Left lung (tissue), 10 donors: ENCODE results near the gene GRIA4. TPM values are rescaled to one million over a fixed set of nuclear protein-coding genes. Genes with fewer than 3 reads are reported as not detected.

Experiments used
- ATAC-seq: fragments of 200-7000 bp; cut with Tn5 transposase; one replicate; pipeline ENCODE4 v1.9.1; 2020; ENCODE audit warnings: moderate library complexity
- DNase-seq, 4 donors: peaks; one replicate each; pipeline ENCODE4 v3.0.0-alpha.2; 2013 to 2020
- H3K27ac ChIP-seq, 2 donors: fragments of 200-600 bp; sonication (generic) in 1 of 2; one replicate each; pipeline versions ENCODE4 v1.5.0 to v1.8.0; 2020 to 2021
- H3K27me3 ChIP-seq, 2 donors: fragments of 200-600 bp; sonication (generic) in 1 of 2; one replicate each; pipeline versions ENCODE4 v1.5.0 to v1.8.0; 2020 to 2021
- H3K36me3 ChIP-seq, 2 donors: fragments of 200-600 bp; sonication (generic) in 1 of 2; one replicate each; pipeline versions ENCODE4 v1.5.0 to v1.8.0; 2020 to 2021
- H3K4me1 ChIP-seq, 2 donors: fragments of 200-600 bp; one replicate each; pipeline ENCODE4 v1.8.0; 2021
- H3K4me3 ChIP-seq, 2 donors: fragments of 200-600 bp; sonication (generic) in 1 of 2; one replicate each; pipeline versions ENCODE4 v1.5.0 to v1.8.0; 2020 to 2021; ENCODE audit warnings: mild to moderate bottlenecking in 1 of 2
- H3K9me3 ChIP-seq, 2 donors: fragments of 200-600 bp; sonication (generic) in 1 of 2; one replicate each; pipeline versions ENCODE4 v1.5.0 to v1.8.0; 2020 to 2021
- intact Hi-C, 2 donors: fragments of 100-400 bp; cut with DNase I; formaldehyde crosslinking; loops; one replicate each; pipeline versions ENCODE4 v1.11.2 to v1.14.2; 2022
- polyA plus RNA-seq, 6 donors: library from polyadenylated mRNA; unstranded; fragments of 120-200 nt; gene quantifications; one replicate each; pipeline ENCODE4 v1.2.1, GENCODE V29; 2013; ENCODE audit not compliant: insufficient read length in 6 of 6
- total RNA-seq, 2 donors: library from RNA; stranded (reverse); fragmentation: NEBNext Ultra II Directional; extraction: Animal tissue kit (Norgen Biotek cat#: 25700); gene quantifications; one replicate each; pipeline ENCODE4 v1.2.1, GENCODE V29; 2021
- TF ChIP-seq, protein P1 (sequence below), 2 donors: fragments of 200-600 bp; sonication (generic) in 1 of 2; IDR thresholded peaks; one replicate each; pipeline versions ENCODE4 v1.5.0 to v1.8.0; 2021; ENCODE audit warnings: antibody characterized with exemption in 2 of 2
- donor health status: DM: no; HTN: yes; CAD: no.
- donor health status: DM: no; HTN: no; CAD: no.

Gene GRIA4
- total and polyA plus RNA-seq, 8 donors = 0.27 to 0.98 (median 0.63) TPM; not detected in 2

- Histone ChIP-seq H3K4me3 (no peak overlapping the region), H3K27ac (no peak overlapping the region), H3K36me3 (no peaks in the 10 kb centered on the region), H3K4me1 (no peaks in the 10 kb centered on the region), H3K9me3 (peaks cover 0 to 2% of the 10 kb centered on the region in 2 donors), H3K27me3 (no peaks in the 10 kb centered on the region)
- intact Hi-C loops = no loop called here
- TF ChIP-seq, protein P1, sequence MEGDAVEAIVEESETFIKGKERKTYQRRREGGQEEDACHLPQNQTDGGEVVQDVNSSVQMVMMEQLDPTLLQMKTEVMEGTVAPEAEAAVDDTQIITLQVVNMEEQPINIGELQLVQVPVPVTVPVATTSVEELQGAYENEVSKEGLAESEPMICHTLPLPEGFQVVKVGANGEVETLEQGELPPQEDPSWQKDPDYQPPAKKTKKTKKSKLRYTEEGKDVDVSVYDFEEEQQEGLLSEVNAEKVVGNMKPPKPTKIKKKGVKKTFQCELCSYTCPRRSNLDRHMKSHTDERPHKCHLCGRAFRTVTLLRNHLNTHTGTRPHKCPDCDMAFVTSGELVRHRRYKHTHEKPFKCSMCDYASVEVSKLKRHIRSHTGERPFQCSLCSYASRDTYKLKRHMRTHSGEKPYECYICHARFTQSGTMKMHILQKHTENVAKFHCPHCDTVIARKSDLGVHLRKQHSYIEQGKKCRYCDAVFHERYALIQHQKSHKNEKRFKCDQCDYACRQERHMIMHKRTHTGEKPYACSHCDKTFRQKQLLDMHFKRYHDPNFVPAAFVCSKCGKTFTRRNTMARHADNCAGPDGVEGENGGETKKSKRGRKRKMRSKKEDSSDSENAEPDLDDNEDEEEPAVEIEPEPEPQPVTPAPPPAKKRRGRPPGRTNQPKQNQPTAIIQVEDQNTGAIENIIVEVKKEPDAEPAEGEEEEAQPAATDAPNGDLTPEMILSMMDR (IDR thresholded peaks at IDR 0.05) = no peak
- ATAC-seq (no peak), DNase-seq (no peak)
Observed at GRCh38 chr11:105582497-105582896, 27.4 kb upstream of the GRIA4 start.

GRCh38 chr11:105588001-105588400, 21.9 kb upstream of the GRIA4 start:
- TF ChIP-seq, protein P1 (IDR thresholded peaks at IDR 0.05) = no peak
- DNase-seq (no peak), ATAC-seq (no peak)
- no peaks in the 10 kb centered on the region for H3K36me3 ChIP-seq
- H3K9me3 ChIP-seq = peaks cover 0 to 2% of the 10 kb centered on the region in 2 donors
- no peak overlapping the region for H3K27ac ChIP-seq
- no peak overlapping the region for H3K4me3 ChIP-seq
- no peaks in the 10 kb centered on the region for H3K4me1 ChIP-seq
- intact Hi-C loops = no loop called here
- H3K27me3 ChIP-seq = no peaks in the 10 kb centered on the region

DNA sequence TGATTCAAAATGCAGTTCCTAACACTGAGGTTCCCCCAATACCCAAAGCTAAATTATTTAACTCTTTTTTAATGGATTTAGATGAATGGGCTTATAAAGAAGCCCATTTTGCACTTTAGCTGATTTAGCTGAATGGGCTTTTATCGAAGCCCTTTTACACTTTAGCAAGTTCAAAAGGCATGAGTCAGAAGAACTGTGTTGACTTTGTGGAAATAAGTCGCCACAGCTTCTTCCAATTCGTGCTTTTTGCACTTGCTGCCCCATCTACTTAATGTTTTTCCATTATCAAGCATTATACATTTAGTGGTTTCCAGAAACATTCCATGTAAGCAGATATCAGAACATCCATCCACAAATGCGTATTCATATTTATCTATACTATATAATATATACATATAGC, 20.5 kb upstream of the GRIA4 start:
- Histone ChIP-seq H3K9me3 (peaks cover 0 to 2% of the 10 kb centered on the region in 2 donors), H3K36me3 (no peaks in the 10 kb centered on the region), H3K27me3 (no peaks in the 10 kb centered on the region), H3K4me3 (no peak overlapping the region), H3K27ac (no peak overlapping the region), H3K4me1 (no peaks in the 10 kb centered on the region)
- TF ChIP-seq, protein P1 (IDR thresholded peaks at IDR 0.05) = no peak
- ATAC-seq = no peak
- intact Hi-C loops = no loop called here
- no peak for DNase-seq

DNA sequence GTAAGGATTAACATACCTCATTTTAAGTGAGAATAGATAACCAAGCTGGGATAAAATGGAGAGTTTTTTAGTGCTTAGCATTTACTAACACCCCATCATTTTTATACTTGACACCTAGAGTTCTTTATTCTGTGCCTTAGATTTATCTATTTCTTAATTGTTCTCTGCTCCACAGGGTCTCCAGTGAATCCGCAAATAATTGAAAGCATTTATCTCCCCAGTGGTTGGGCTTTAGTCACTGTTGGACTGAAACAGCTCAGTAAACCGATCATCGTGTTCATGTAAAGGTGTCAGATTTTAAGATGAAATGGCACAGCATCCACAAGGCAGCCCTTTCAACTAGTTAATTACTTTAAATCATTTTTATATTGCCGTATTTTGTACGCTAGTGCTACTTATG, 17.8 kb upstream of the GRIA4 start:
- DNase-seq = no peak
- Histone ChIP-seq H3K27me3 (no peaks in the 10 kb centered on the region), H3K4me1 (no peaks in the 10 kb centered on the region), H3K36me3 (no peaks in the 10 kb centered on the region), H3K27ac (no peak overlapping the region), H3K9me3 (no peaks in the 10 kb centered on the region), H3K4me3 (no peak overlapping the region)
- intact Hi-C loops = no loop called here
- TF ChIP-seq, protein P1 (IDR thresholded peaks at IDR 0.05) = no peak
- ATAC-seq = no peak

DNA sequence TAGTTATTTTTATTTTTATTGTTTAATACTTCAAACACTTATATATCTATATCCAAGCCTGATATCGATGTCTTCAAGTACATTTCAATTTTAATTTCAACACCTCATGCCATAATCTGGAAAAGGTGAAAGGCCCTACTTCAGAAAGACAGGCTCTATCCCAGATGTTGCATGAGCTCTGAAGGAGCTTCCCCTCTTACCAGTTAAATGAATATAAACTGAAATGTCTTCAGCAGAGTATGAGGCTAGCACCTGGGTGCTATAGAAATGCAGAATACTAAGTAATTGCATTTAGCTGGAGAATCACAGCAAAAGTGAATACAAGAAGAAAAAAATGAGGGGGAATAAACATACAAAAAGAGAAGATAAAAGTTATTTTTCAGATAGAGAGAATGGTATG, 11.5 kb upstream of the GRIA4 start:
- Histone ChIP-seq H3K27me3 (no peaks in the 10 kb centered on the region), H3K4me3 (no peak overlapping the region), H3K4me1 (no peaks in the 10 kb centered on the region), H3K9me3 (no peaks in the 10 kb centered on the region), H3K36me3 (no peaks in the 10 kb centered on the region), H3K27ac (no peak overlapping the region)
- DNase-seq (no peak), ATAC-seq (no peak)
- intact Hi-C loops = no loop called here
- TF ChIP-seq, protein P1 (IDR thresholded peaks at IDR 0.05) = no peak
